NCI-H345 treated with DMSO at 0.1 percent for 48 hours (cell line): Measurements from ENCODE around the gene EVL.

Source experiments
- DNase-seq: peaks from one replicate; lab custom pipeline; 2025; ENCODE audit not compliant: unreplicated experiment; lab: John Stamatoyannopoulos, UW

Gene EVL

GRCh38 chr14:100065942-100066574 is 836 bp downstream of the EVL start:
- DNase-seq, result no peak

GRCh38 chr14:100066962-100067361 is 1.7 kb downstream of the EVL start:
- no peak for DNase-seq

GRCh38 chr14:100067481-100067880 is 2.3 kb downstream of the EVL start:
- no peak for DNase-seq

GRCh38 chr14:100067971-100068959 is 3.0 kb downstream of the EVL start:
- no peak for DNase-seq

GRCh38 chr14:100069161-100069800 is 4.1 kb downstream of the EVL start:
- no peak for DNase-seq

GRCh38 chr14:100070310-100070709 is 5.1 kb downstream of the EVL start:
- DNase-seq, result no peak

GRCh38 chr14:100071545-100071944 is 6.3 kb downstream of the EVL start:
- no peak for DNase-seq

GRCh38 chr14:100072783-100073346 is 7.6 kb downstream of the EVL start:
- no peak for DNase-seq

- no peak for DNase-seq
Measured at GRCh38 chr14:100073576-100074430, 8.6 kb downstream of the EVL start.

- no peak for DNase-seq
Measured at GRCh38 chr14:100074431-100075100, 9.3 kb downstream of the EVL start.

- DNase-seq, result no peak
Measured at GRCh38 chr14:100075681-100076080, 10.5 kb downstream of the EVL start.

- DNase-seq, result no peak
Measured at GRCh38 chr14:100076133-100076532, 10.9 kb downstream of the EVL start.

- DNase-seq, result no peak
Measured at GRCh38 chr14:100076606-100077005, 11.4 kb downstream of the EVL start.

- no peak for DNase-seq
Measured at GRCh38 chr14:100077441-100077840, 12.2 kb downstream of the EVL start.

- DNase-seq, result no peak
Measured at GRCh38 chr14:100078216-100078803, 13.1 kb downstream of the EVL start.

GRCh38 chr14:100078997-100079725 is 13.9 kb downstream of the EVL start:
- no peak for DNase-seq

GRCh38 chr14:100079726-100080005 is 14.4 kb downstream of the EVL start:
- no peak for DNase-seq

GRCh38 chr14:100080206-100080605 is 15.0 kb downstream of the EVL start:
- DNase-seq, result no peak

- DNase-seq, result no peak
Measured at GRCh38 chr14:100081997-100082625, 16.9 kb downstream of the EVL start.
